Cerebellar nuclear complex (tissue), 1 donor: Measurements from ENCODE around the gene OXSR1.
"Not testable (repeated sequence)": the region's sequence is repeated elsewhere in the genome, so short reads cannot be mapped to it uniquely, and the experiment has no call there.

Source experiments
- DNase-seq, 2 experiments: peaks; one replicate each; lab custom pipeline; 2025; lab: John Stamatoyannopoulos, UW

The OXSR1 gene

DNA sequence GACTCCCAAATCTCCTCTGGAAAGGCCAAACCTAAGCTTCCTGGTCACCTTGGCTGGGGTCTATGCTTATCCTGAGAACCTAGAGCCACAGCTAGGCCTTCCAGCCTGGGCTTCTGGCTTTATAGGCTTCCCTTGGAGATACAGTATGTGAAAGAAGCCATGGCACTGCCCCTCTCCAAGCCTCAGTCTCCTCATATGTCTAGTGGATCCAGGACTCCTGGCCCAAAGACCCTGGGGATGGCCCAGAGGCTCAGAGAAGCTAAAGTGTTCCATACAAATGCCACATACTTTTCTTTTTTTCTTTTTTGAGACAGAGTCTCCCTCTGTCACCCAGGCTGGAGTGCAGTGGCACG lies 37.1 kb upstream of the OXSR1 start:
- no peak for DNase-seq

DNA sequence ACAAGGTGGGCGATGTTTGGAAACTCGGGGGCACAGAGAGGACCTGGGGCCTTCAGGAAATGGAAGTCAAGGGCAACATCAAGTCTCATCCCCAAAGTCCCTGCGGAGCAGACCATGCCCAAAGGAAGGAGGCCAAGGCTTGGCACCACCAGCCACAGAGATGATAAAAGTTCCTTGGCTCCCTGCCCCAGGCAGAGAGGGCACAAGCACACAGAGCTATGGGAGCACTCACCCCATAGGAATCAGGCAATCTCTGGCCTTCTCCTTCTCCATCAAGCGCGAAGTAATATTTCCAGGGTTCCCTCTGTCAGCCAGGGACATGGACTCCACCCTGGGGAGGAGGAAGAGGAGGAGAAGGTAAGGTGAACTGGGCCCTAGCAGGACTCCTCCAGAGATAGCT lies 36.3 kb upstream of the OXSR1 start:
- DNase-seq = no peak

DNA sequence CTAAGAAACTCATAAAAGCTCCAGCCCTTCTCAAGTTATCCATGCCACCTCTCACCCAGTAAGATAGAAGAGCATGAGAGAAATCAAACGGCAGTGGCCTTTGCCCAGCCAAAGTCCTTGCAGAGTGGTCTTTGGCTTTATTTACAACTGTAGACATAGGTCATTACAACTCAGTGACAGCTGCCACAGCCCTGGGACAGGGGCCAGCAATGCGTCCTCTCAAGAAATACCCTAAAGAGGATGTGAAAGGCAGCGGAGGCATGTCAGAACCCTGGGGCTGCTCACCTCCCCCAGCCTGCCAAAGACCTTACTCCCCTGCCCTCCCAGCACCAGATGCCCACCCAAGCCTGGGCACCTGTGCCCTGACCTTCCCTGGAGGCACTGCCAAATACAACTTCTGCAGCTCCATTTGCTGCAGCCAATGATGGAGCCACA lies 34.7 kb upstream of the OXSR1 start:
- DNase-seq = no peak

DNA sequence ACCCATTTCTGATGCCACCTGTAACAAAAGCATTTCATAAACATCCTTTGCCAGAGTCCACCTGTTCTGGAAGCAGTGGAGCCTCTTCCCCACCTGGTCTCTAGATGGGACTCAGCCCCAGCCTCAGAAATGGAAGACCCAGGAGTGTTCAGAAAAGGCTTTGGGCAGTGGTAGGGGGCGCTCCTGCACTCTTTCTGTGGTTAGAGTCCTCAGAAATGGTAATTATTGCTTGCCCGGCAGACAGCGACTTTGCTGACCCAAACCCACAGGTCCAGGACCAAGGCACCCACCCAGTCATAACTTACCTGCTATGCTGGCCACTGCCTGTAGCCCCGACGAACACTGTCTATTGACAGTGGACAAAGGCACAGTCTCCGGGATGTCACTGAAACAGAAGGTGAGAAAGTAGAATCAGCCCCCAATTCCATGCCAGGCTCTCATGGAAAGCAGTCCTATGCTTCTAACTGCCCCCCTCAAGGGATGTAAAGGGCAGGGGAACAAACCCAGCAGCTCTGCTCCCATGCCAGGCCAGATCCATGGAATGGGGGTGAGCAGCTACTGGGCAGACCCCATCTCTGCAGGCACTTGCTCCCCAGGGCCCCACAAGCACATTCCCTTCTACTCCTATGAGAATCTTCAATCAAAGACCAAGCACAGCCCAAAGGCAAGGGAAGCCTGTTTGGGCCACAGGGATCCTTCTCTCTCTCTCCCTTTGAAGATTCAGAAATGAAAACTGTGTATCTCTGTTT lies 33.5 kb upstream of the OXSR1 start:
- no peak for DNase-seq

DNA sequence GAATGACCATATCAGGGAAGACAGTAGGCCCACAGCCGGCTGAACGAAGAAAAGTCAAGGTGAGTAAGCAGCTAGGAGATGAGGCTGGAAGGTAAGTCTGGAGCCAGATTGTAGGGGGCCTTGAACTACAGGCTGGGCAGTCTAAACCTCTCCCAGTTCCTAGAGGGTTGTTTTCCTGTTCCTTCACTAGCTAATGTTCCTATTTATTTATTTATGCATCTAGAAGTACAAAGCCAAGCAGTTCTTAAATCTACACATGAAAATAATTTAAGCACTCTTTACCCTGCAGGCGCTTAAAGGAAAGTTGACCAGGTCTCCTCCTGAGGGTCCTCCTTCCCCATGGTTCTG lies 32.2 kb upstream of the OXSR1 start:
- no peak for DNase-seq

DNA sequence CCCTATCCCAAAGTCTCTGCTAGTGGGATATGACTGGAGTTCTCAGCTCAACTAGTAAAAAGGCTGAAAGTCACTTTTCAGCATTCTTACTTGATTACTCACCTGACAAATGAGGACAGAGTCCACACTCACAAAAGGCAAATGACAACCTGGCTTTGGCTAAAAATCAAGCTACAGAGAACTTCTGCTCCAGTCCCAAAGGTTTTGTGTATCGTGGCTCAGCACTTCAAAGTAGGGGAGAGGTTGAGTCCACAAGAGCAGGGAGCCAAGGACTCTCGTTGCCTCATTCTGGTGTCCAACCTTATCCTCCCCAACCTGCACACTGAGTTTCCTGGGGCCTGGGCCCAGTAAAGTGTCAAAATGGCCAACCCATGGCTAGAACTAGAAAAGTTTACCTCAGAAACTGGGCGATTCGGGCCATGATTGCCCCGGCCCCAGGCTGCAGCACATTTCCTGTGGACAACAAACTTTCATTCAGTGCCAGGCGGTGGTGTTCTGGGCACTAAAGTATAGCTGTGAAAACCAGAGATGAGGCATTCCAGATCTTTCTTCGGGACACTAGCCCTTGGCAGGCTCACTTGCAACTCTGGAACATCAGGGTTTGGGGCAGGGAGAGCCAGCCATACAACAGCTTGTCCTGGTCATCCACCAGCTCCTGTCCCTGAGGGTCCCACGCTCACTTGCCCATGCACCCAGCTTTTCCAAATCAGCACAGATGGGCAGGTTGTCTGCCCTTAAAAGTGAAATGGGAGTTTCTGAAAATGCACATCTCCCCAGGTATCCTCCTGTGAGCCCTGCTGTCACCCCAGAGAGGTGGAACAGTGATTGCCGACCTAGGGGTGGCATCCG lies 31.6 kb upstream of the OXSR1 start:
- DNase-seq = no peak

DNA sequence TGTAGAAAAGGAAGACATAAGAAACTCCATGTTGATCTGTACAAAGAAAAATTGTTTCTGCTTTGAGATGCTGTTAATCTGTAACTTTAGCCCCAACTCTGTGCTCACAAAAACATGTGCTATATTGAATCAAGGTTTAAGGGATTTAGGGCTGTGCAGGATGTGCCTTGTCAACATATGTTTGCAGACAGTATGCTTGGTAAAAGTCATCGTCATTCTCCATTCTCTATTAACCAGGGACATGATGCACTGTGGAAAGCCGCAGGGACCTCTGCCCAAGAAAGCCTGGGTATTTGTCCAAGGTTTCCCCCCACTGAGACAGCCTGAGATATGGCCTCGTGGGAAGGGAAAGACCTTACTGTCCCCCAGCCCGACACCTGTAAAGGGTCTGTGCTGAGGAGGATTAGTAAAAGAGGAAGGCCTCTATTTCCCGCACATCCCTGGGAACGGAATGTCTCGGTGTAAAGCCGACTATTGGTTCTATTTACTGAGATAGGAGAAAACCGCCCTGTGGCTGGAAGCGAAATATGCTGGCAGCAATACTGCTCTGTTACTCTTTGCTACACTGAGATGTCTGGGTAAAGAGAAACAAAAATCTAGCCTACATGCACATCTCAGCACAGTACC lies 30.7 kb upstream of the OXSR1 start:
- DNase-seq = not testable (repeated sequence)

DNA sequence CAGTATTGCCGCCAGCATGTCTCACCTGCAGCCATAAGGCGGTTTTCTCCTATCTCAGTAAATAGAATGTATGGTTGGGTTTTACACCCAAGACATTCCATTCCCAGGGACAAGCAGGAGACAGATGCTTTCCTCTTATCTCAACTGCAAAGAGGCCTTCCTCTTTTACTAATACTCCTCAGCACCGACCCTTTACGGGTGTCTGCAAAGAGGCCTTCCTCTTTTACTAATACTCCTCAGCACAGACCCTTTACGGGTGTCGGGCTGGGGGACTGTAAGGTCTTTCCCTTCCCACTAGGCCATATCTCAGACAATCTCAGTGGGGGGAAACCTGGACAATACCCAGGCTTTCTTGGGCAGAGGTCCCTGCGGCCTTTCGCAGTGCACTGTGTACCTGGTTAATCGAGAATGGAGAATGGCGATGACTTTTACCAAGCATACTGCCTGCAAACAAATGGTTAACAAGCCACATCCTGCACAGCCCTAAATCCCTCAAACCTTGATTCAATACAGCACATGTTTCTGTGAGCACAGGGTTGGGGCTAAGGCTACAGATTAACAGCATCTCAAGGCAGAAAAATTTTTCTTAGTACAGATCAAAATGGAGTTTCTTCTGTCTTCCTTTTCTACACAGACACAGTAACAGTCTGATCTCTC lies 29.6 kb upstream of the OXSR1 start:
- not testable (repeated sequence) for DNase-seq

DNA sequence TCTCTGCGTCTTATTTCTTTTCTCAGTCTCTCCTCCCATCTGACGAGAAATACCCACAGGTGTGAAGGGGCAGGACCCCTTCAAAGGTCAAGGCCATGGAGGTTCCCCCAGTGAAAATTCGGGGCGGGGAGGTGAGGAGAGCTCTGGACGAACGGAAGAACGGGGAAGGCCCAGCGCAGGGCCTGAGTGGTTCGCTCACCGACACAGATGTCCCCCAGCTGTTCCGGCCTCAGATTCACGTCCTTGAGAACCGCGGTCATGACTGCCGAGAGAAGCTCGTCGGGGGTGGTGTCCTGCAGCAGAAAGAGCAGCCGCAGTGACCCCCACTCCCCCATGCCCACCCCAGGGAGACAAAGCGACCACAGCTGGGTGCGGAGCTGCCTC lies 29.0 kb upstream of the OXSR1 start:
- DNase-seq = no peak

DNA sequence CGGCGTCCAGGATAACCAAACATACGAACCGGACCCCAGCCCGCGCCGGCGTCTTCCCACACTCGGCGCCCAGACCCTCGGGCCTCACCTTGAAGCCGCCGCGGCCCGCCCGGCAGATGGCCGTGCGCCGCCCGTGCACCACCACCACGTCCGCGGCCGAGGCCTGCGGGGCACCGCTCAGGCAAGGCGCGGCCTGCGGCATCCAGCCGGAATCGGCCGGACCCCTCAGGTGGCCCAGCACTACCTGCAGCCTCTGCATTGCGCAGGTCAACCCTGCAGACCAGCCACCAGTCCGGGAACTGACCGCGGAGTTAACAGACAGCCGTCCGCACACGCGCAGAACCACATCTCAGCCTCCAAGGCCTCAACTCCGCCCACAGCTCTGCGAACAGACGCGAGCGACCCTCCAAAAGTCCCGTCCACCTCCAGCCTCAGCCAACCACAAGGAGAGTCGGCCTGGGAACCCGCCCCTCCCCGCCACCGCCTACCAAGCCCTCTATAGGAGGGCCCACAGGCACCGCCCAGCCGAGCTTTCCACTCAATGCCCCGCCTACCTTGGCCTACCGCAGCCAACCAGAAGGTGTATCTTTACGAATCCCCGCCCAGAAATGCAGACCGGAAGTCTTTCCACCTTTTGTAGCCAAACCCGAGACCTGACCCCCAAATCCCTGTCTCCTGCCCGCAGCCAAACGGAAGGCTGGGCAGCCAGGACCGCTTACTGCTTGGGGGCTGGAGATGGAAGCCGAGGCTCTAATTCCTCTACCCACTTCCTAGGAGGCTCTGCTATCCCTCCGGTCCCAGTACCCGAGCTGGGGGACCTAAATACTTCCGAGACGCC lies 28.3 kb upstream of the OXSR1 start, which contains the start of gene ACAA1:
Gene ACAA1 (minus strand): TSS at position 351 of the 838 bp plus-strand sequence. CDS start 92 bp downstream, at position 259.
- DNase-seq = peak; percentile 98 to 99

DNA sequence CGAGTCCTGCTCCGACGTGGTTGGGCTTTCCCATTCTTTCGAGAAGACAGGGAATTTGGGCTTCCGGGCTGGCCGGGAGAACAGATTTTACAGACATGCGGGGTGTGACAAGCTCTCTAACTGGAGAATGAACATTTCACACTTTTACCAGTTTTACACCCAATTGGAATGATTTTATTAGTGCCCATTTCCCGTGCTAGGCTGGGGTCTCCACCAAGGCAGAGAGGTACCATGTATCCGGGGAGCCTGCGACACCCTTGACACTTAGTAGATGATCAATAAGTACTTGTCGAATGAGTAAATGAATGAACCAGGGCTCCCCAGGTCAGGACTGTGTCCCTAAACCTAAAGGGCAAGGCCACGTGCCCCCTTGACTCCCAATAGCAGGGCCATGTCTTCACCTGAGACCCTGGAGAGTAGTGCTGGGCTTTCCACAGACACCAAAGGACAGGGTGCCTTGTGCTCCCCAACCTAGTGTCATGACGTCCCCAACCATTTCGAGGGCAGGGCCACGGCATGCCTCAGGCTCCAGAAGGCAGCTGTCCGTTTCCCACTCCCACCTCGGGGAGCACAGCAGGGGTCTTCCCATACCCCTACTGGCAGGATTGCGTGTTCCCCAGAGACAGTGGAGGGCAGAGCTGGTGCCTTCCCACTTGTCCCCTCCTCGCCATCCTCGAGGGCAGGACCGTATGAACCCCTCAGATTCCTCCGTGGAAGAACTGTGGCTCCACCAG lies 27.6 kb upstream of the OXSR1 start:
- DNase-seq = no peak

DNA sequence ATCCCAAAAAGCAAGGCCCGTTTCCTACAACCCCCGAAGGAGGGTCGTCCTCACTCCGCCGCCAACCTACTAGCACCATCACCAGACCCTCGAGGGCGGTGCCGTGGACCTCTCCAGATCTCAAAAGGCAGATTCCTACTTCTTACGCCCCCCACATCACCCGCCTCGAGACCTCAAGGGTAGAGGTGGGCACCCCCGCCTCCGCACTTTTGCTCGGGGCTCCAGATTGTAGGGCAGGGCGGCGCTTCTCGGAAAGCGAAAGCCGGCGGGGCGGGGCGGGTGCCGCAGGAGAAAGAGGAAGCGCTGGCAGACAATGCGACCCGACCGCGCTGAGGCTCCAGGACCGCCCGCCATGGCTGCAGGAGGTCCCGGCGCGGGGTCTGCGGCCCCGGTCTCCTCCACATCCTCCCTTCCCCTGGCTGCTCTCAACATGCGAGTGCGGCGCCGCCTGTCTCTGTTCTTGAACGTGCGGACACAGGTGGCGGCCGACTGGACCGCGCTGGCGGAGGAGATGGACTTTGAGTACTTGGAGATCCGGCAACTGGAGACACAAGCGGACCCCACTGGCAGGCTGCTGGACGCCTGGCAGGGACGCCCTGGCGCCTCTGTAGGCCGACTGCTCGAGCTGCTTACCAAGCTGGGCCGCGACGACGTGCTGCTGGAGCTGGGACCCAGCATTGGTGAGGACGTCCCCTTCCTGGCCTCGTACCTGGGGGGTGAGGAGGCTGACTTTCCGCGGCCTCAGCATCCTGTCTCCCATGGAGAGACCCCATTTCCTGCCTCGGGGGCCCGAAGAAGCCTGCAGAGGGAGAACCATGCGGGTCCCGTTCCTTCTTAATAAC lies 26.8 kb upstream of the OXSR1 start, which contains the start of gene MYD88:
Gene MYD88 (plus strand): TSS at position 313 of the 842 bp plus-strand sequence. CDS start 40 bp downstream, at position 353.
- peak in 1 of 2 experiments; percentile 31 for DNase-seq

DNA sequence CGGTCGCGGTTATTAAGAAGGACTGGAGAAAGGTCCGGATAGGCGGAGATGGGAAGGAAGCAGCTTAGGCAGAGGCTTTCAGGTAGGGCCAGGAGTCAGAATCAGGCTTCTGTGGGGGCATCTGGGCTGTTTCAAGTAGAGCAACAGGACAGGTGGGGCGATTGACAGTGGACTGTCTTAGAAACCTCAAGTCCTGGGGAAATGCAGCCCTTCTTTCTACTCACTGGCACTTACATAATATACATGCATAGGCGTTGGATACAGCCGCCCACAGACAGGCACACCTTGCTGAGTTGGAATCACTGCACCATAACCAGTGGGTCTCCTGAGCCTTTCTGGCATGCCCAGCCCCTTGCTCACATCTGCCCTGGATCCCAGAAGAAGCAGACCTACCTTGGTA lies 26.1 kb upstream of the OXSR1 start:
- DNase-seq = no peak

DNA sequence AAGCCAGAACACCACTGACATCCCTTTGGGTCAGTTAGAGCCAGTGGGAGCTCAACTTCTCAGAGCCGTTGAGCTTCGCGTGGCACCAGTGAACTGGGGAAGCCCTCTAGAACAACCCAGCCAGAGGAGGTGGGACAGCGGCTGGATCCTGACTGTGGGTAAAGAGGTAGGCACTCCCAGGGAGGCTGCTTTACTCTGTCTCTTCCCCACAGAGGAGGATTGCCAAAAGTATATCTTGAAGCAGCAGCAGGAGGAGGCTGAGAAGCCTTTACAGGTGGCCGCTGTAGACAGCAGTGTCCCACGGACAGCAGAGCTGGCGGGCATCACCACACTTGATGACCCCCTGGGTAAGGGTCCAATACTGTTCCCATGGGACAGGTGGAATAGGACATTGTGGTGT lies 25.7 kb upstream of the OXSR1 start:
- DNase-seq = no peak

DNA sequence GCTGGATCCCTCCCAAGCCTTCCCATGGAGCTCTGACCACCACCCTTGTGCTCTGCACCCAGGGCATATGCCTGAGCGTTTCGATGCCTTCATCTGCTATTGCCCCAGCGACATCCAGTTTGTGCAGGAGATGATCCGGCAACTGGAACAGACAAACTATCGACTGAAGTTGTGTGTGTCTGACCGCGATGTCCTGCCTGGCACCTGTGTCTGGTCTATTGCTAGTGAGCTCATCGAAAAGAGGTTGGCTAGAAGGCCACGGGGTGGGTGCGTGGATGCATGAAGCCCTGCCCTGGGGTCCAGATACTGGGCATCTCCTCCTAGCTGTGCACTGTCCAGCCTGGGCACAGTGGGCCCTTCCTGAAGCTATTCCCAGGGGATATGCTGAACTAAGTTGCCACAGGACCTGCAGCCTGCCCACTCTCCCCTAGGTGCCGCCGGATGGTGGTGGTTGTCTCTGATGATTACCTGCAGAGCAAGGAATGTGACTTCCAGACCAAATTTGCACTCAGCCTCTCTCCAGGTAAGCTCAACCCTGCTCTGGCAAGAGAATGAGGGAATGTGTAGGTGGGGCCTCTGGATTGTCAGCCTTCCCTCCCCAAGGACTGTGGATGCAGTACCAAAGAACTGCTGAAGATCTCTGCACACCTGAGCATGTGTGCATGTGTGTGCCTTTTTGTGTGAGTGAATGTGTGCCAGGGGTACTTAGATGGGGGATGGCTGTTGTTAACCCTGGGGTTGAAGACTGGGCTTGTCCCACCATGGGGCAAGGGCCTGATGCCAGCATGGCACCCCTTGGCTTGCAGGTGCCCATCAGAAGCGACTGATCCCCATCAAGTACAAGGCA lies 24.8 kb upstream of the OXSR1 start:
- DNase-seq = no peak

DNA sequence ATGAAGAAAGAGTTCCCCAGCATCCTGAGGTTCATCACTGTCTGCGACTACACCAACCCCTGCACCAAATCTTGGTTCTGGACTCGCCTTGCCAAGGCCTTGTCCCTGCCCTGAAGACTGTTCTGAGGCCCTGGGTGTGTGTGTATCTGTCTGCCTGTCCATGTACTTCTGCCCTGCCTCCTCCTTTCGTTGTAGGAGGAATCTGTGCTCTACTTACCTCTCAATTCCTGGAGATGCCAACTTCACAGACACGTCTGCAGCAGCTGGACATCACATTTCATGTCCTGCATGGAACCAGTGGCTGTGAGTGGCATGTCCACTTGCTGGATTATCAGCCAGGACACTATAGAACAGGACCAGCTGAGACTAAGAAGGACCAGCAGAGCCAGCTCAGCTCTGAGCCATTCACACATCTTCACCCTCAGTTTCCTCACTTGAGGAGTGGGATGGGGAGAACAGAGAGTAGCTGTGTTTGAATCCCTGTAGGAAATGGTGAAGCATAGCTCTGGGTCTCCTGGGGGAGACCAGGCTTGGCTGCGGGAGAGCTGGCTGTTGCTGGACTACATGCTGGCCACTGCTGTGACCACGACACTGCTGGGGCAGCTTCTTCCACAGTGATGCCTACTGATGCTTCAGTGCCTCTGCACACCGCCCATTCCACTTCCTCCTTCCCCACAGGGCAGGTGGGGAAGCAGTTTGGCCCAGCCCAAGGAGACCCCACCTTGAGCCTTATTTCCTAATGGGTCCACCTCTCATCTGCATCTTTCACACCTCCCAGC lies 24.0 kb upstream of the OXSR1 start:
- no peak for DNase-seq

DNA sequence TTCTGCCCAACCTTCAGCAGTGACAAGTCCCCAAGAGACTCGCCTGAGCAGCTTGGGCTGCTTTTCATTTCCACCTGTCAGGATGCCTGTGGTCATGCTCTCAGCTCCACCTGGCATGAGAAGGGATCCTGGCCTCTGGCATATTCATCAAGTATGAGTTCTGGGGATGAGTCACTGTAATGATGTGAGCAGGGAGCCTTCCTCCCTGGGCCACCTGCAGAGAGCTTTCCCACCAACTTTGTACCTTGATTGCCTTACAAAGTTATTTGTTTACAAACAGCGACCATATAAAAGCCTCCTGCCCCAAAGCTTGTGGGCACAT lies 23.4 kb upstream of the OXSR1 start:
- no peak for DNase-seq

DNA sequence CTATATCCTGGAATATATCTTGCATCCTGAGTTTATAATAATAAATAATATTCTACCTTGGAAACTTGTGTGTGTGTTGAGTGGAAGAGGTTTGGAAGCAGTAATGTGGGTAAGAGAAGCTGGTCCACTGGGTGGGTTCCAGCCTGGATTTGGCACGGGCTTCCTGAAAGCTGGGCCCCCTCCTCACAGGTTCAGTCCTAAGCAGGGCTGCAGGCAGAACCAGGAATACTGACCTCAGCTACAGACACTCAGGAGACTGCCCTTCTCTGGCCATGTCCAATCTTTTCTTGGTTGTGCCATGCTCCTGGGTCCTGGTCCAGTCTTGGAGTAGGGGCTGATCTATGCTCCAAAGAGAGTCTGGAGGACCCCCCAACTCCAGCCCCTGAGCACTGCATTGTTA lies 22.4 kb upstream of the OXSR1 start:
- no peak for DNase-seq
